Measurements from ENCODE around the gene SEPTIN5.

SEPTIN5 gene

DNA sequence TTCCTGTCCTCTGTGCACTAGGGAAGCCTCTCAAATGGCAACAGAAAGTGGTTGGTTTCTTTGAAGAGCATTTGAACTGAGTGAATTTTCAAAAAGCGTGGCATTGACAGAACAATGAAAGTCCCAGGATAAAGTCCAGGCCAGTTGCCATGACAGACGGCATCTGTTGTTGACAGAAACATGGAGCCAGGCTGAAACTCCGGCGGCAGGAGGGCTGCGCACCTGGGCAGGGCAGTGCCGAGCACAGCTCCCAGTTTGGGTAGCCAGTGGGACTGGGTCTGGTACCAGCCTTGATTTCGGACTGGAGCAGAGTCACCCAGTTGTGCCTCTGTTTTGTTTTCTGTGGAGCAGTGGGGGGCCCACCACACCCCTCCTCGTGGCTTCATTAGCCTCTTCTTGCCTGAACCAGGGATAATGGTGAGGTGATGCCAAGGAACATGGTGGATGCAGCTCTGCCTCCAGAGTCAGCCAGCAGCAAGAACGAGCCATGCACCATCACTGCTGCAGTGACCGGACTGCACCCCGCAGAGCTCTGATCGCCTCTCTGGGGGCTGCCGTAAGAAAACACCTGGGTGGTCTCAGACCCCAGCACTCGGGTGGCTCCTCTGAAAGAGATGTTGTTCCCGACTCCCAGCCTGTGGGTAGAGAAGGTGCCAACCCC is 9.8 kb upstream of the SEPTIN5 start:
- H3K4me3 ChIP-seq (ENCODE audit: low read depth, low read length): no peak overlapping the region

DNA sequence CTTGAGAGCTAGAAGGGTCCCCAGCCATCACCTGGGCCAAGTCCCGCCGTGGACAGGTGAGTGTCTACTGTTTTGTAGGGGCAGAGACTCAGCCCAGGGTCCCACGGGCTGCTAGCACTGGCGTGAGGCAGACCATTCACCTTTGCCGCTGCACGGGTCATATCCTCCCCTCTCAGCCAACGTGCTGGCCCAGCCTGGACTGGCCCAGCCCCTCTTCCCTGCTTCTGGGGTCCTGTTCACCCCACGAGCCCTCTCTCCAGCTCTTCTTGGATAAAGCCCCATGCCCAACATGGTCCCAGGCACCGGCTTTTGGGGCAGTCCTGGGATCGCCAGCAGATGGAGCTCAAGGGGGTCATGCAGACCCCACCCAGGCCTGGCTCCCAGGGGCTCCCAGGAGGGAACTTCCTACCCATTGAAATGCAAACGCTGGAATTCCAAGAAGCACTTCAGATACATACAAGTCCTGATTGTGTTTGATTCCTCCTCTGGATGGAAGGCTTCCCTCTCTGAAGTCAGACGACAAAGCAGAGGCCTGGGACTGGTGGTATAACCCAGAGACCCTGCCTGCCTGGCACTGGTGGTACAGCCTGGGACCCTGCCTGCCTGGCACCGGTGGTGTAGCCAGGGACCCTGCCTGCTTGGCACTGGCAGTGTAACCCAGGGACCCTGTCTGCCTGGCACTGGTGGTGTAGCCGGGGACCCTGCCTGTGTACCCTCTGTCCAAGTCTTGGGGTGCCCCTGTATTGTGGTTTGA is 8.9 kb upstream of the SEPTIN5 start:
- H3K4me3 ChIP-seq (ENCODE audit: low read depth, low read length): no peak overlapping the region

DNA sequence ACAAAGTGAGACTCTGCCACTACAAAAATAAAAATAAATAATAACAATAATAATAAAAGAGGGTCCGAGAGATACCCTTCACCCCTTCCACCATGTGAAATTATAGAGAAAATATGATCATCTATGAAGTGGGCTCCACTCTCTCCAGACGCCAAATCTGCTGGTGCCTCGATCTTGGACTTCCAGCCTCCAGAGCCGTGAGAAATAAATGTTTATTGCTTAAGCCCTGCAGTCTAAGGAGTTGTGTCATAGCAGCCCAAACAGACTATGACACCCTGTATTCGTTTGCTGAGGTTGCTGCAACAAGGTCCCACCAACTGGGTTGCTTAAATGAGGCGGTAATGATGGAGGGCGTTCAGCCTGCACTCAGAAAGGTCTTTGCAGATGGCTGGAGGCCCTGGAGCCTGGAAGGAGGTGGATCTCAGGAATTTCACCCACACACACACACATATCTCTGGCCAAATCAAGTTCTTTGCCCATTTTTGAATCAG is 7.6 kb upstream of the SEPTIN5 start:
- H3K4me3 ChIP-seq (ENCODE audit: low read depth, low read length): no peak overlapping the region

DNA sequence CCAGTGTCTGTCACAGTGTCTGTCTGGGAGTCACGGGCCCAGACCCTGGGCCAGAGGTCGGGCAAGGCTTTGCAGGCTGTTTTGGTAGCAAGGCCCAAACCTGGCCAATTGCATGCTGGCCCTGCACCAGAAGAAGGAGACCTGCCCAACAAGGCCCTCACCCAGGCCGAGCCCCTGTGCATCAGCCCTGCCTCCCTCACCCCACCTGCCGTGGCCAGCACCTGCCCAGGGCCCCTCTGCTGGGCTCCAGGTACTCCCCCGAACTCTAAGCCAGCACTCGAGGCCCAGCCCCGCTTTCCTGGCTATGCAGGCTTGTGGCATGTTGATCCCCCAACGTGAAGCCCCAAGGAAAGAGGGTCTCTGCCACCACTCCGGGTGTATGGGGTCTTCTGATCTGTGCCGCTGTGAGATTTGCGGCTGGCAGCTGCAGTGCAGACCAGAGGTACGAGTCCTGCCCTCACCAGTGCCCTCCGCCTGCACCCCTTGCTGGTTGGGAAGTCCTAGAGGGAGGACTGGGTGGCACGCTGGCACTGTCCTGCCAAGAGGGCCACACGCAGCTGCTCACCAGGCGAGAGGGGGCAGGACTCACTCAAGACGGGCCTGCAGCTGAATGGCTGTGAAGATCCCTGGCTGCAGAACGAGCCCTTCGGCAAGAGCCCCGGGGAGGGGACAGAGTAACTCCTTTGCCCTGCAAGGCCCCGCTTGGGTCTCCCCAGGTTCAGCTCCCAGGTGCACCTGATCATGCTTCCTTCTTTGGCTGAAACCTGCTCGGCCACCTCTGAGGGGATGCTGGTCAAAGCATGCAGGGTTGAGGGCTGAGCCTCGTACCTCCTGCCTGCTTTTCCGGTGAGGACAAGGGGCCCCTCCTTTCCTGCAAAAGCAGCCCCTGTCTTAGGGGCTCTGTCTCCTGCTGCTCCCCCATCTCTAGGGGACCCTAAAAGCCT is 6.7 kb upstream of the SEPTIN5 start:
- no peak overlapping the region for H3K4me3 ChIP-seq (ENCODE audit: low read depth, low read length)

DNA sequence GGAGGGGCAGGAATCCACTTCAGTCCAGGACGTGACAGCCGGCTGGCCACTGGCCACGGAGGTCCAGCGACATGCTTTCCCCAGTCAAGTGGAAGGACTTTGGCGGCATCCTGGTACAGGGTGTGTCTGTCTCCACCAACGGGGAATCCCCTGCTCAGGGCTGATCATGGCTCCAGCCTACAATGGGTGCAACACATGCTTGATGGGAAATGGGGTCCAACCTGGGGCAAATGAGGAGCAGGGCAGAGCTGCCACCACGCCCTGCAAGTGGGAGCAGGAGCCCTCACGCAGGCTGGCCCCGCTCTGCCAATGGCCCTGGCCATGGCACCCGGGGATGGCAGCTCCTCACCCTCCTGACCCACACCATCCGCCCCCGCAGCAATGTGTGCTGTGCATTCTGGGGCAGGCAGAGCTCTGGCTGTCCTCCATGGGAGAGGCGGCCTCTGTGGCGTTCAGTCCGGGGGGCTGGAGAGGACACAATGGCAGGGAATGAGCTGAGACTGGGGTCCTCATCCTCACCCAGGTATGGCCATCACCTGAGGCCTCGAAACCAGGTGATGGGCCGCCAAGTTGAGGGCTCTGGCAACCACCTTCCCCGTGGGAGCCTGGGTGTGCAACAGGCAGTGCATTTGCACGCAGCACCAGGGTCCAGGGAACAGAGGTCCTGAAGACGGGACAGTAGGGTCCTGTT is 5.8 kb upstream of the SEPTIN5 start:
- H3K4me3 ChIP-seq (ENCODE audit: low read depth, low read length): no peak overlapping the region

DNA sequence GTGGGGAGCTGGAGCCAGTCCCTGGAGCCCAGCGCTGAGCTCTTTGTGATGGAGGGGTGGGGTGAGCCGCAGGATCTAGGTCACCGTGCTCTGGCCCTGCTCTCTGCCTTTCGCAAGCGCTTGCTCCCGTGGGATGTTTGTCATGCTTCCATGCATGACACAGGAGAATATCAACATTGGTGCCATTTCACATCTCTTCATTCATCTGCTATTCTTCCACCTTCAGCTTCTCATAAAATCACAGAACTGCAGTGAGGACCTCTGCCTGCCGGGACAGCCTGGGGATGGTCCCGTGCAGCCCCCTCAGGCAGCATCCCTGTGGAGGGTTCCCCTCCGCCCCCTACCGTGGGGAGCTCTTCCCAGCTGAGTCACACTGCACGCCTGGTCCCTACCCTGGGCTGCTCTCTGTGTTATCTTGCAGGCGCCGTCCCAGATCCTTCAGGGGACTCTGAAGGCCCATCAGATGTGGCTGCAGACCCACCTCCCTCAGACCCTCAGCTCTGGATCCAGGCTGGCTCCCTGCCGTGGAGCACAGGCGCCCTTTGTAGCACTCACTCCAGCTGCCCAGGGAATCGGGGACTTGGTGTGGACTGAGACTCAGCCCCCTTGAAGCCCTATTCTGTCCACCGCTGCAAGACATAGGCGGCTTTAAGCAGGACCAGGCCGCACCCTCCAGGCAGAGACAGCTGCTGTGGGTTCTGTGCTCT is 5.1 kb upstream of the SEPTIN5 start:
- H3K4me3 ChIP-seq (ENCODE audit: low read depth, low read length): no peak overlapping the region

DNA sequence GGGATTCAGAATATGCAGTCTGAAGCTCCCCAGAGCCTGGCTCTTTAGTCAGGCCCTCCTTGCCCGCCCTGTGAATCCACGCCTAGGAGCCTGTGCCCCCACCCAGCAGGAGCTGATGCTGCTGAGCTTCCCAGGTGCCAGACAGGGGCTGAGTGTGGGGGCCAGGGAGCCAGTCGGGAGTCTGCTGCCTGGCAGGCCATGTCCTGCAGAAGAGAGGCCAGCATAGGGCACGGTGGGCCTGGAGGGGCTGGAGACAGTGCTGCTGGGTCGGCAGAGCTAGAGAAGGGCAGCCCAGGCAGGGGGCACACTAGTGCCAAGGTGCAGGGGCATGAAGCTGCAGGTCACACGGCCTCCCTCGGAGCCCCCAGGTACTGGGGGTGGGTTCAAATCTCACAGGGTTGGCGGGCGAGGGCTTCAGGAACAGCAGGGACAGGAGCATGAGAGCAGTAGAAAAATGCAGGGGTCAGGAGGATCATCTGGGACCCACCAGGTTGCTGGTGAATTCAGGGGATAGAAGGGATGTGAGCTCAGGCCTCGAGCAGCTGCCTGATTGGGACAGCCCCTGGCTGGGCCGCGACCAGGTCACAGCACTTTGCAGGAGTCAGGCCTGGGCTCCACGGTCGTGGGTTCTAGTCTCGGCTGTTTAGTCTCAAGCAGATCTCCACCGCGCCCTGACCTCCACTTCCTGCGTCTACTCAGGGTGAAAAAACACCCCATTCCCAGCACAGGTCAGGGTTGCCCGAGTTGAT is 4.1 kb upstream of the SEPTIN5 start:
- no peak overlapping the region for H3K4me3 ChIP-seq (ENCODE audit: low read depth, low read length)

DNA sequence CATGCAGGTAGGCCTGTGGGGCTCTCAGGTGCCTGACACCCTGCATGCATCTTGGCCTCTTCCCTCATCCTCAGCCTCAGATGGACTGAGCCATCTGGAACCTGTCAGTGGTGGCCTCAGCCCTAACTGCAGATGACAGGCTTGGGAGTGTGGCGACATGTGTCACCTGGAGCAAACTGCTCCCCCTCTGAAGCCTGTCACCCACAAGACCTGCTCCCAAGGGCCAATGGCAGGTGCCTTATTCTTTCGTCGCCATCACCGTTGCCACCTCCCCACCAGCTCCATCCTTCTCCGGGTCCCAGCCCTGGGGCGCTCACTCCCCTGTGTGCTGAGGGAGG is 3.6 kb upstream of the SEPTIN5 start:
- H3K4me3 ChIP-seq (ENCODE audit: low read depth, low read length): no peak overlapping the region

DNA sequence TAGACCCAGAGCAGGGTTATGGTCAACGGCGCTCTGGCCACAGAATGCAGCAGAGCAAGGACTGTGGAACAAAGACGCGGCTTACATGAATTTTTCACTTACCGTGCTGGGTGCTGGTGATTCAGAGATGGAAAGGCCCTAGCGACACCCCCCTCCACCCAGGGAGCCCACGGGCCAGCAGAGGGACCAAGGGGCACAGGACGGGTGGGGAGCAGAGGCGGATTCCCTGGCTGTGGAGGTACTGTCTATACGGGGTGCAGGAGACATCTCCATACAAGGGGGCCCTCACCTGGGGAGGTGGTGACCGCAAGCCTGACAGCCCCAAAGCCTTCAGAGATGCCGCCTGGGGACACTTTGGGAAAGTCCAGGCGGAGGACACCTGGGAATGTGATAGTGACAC is 1.1 kb upstream of the SEPTIN5 start:
- H3K4me3 ChIP-seq (ENCODE audit: low read depth, low read length): no peak overlapping the region

DNA sequence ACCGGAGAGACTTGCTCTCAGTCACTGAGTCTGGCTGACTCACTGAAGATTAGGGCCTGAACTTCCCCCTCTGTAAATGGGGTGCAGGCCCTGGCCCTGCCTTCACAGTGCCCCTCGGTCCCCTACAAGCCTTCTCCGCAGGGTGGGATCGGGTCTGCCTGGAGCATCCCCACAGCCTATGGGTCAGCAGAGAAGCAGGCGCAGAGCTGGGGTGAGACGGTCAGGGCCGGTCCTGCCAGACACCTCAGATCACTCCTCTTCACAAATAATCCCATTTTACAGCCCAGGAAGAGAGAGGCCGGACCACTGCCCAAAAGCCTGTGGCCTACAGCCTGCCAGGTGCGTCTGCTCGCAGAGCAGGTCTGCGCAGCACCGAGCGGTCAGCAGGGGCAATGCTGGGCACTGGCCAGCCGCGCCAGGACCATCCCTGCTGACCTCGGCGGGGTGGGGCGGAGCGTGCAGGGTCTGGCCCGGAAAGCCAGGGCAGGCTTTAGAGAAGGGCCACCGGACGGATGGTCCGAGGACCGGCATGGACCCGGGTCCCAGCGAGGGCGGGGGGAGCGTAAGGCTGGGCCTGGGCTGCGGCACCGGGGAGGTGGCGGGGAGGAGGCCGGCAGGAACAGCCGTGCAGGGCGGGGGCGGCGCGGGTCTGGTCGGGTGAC is 522 bp upstream of the SEPTIN5 start:
- no peak overlapping the region for H3K4me3 ChIP-seq (ENCODE audit: low read depth, low read length)

DNA sequence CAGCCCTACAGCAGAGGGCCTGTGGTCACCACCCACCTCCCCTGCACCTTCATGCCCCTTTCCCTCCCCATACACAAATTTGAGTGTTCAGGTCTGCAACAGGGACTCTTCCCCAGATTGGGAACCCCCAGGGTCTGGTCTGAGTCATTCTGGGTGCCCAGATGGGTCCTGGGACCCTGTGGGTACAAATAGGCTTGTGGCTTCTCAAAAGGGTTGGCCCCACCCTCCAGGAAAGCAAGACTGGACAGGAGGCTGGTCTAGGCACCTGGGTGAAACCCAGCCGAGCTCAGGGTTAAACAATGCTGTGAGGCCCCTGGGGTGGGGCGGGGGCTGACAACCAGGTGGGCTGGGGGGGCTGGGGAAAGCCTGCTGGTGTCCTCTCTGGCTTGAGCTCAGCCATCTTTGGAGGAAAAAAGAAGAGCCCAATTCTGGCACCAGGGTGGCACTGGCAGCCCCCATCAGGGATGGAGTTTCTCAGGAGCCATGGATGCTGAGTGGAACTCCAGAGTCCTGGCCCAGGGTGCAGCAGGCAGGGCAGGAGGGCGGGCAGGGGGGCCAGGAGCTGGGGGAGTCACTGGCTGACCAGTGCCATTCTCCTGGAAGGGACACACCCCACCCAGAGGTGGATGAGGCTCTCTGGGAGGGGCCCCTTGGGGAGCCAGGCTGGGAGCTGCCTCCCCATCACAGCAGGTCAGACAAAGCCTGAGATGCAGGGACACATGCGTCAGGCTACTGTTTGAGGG is 1.1 kb downstream of the SEPTIN5 start:
- H3K4me3 ChIP-seq (ENCODE audit: low read depth, low read length): no peak overlapping the region

DNA sequence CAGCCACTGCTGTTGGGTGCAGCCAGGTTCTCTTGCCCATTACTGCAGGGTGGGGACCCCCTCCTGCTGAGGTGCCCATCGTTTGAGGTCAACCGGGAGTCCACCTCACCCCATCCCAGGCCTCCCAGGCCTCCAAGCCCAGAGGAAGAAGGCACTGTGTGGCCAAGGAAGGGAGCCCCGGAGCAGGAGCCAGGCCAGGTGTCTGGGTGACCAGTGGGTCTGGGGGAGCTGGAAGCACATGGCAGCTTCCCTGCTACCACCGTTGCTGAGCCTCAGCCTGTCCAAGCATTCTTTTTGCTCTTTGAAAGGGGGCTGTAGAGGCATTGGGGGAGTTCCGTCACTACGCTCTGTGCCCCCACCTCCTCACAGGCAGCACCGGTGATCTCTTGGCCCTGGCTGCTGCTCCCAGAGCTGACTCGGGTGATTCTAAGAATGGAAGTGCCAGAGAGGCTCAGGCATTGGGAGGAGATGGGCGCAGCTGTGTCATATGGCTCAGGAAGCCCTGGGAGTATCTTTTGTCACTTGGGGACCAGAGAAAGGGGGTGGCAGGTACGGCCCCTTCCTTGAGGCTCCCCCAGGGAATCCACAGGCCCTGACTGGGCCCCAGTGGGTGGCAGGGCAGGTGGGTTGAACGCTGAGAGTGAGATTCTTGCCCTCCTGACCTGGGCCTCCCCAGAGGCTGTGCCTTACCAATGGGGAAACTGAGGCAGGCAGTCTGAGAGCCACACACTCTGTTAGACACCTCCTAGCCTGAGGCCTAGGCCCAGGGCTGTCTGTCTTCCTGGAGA is 1.9 kb downstream of the SEPTIN5 start:
- no peak overlapping the region for H3K4me3 ChIP-seq (ENCODE audit: low read depth, low read length)

DNA sequence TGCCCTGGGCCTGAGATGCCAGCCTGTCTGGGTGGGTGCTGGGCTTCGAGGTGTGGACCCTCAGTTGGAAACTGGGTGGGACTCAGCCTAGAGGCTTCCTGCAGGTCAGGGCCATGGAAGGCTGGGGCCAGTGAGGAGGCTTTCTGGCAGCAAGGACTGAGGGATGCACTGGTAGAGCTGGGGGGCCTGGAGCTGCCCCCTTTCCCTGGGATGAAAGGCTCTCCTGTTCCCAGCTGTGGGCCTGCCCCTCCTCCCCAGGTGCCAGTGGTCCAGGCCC is 2.5 kb downstream of the SEPTIN5 start:
- H3K4me3 ChIP-seq (ENCODE audit: low read depth, low read length): no peak overlapping the region

DNA sequence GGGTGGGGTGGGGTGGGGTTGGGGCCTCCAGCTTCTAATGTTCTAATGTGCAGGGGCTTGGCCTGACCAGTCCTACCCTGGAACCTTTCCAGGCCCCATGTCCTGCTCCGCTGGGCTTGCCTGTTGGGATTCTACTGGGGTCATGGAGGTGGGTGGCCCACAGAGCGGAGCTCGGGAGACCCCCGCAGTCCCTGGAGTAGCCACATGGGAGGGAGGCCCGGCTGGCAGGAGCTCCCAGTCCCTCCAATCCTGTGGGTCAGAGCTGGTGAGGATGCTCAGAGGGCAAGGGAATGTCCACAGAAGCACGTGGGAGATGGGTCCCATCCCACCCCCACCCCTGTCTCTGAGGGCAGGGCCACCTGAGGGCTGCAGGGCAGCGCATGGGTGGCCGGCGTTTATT is 2.9 kb downstream of the SEPTIN5 start:
- H3K4me3 ChIP-seq (ENCODE audit: low read depth, low read length): no peak overlapping the region

DNA sequence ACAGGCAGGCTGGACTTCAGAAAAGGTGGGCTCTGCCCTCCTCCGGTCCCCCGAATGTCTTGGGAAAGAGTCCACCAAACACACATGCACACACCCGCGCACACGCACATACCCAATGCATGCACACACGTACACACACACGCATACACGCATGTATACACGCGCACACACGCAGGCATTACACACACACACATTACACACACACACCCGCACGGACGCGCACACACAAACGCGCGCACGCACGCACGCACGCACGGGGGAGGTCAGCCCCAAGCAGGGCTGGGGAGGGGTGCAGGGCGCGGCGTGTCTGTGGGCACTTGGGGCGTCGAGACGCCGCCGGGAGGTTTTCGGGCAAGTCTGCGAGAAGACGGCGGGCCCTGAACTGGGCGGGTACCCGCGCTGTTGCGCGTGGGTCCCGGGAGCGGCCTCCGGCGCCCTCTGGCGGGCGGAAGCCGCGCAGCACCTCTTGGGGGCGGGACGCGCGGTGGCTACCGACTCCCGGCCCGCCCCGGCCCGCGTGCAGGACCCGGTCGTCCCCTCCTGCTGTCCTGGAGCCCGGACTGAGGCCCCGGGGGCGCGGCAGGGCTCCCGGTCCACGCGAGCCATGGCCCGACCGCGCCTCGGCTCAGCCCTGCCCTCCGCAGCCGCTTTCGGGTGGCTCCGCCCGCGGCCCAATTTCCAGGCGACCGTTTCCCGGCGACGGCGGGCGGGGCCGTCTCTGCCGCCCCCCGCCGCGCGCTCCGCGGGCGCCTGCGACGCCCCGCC is 3.6 kb downstream of the SEPTIN5 start:
- peak overlapping the region; percentile 24 for H3K4me3 ChIP-seq (ENCODE audit: low read depth, low read length)

DNA sequence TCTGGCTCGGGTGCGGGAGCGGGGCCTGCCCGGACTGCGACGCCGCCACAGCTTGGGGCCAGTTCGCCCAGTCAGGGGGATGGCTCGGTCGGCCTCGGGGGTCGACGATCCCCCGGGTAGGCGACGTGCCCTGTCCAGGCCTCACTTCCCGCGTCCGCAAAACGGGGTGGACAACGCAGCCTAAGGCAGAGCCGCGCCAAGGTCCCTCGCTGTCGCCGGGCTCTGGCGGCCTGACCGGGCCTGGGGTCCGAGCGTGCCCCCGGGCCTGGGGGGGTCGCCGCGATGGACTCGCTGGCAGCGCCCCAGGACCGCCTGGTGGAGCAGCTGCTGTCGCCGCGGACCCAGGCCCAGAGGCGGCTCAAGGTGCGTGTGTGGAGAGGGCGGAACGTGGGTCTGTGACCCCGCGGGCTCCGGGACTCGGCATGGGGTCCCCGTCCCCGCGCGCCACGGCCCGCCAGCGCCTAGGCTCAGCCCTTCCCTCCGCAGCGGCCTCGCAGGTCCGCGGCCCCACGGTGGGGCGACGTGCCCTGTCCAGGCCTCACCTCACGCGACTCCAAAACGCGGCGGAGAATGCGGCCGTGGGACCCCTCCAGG is 4.2 kb downstream of the SEPTIN5 start:
- H3K4me3 ChIP-seq (ENCODE audit: low read depth, low read length): peak overlapping the region; percentile 24

DNA sequence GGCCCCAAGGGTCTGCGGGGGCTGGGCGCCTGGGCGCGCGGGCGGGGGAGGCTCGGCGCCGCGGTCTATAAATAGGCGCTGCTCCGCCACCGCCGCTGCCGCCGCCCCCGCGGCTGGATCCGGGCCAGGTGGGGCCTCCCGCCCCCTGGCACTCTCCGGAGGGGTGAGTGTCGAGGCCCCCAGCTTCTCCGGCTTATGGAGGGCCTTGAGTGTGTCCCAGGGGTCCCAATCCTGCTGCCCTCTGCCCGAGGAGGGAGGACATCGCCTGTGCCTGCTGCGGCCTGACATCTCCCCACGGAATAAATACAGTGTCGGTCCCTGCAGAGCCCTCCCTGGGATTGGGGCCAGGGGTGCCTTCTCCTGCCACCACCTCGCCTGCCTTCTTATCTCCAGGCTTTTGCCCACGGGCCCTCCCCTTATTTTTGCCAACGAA is 4.8 kb downstream of the SEPTIN5 start:
- H3K4me3 ChIP-seq (ENCODE audit: low read depth, low read length): no peak overlapping the region

Measured in iPS-11a (cell line).